Activated naive CD4-positive, alpha-beta T cell treated with anti-CD3 and anti-CD28 coated beads, Interleukin-2, amount 10 ng/mL, durations not matched to agents 7 days and 5 days (primary cell): Measurements from ENCODE around the gene ERG.

Experiments
- CTCF ChIA-PET: fragments of 350-600 bp; sonication (Branson Sonifier 250); formaldehyde crosslinking; loops from one replicate; lab custom pipeline; 2021; ENCODE audit warnings: antibody characterized with exemption; lab: Charles Lee
- DNase-seq: peaks from one replicate; pipeline ENCODE4 v3.0.0-alpha.2; 2020
- H3K27ac Mint-ChIP-seq: one replicate; pipeline ENCODE4 v1.8.0; 2021; ENCODE audit warnings: mild to moderate bottlenecking, moderate library complexity, mixed read lengths
- H3K27me3 Mint-ChIP-seq: one replicate; pipeline ENCODE4 v1.8.0; 2021; ENCODE audit warnings: mild to moderate bottlenecking, mixed read lengths
- H3K36me3 Mint-ChIP-seq: one replicate; pipeline ENCODE4 v1.8.0; 2021; ENCODE audit warnings: mixed read lengths
- H3K4me1 Mint-ChIP-seq: one replicate; pipeline ENCODE4 v1.8.0; 2021; ENCODE audit warnings: mixed read lengths
- H3K4me3 Mint-ChIP-seq: one replicate; pipeline ENCODE4 v1.8.0; 2021; ENCODE audit warnings: mild to moderate bottlenecking, moderate library complexity, mixed read lengths
- H3K9me3 Mint-ChIP-seq: one replicate; pipeline ENCODE4 v1.8.0; 2021; ENCODE audit warnings: mixed read lengths

Gene ERG

DNA sequence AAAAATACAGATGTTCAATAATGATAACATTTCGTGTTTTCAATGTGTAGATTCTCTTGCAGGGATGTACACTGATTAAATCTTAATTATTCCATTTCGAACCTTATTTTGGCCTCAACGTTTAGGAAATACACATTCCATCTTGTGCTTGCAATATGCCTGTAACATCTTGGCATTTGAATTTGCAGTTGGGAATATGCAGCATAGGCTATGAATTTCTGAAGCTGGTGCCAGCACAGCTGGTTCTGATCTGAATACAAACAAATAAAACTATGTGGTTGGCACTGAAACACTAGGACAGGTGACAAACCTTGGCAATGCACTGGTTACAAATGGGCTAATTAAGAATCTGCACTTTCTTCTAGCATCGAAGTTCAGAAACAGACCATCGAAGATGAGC lies 108.4 kb downstream of the ERG start:
- H3K27me3 Mint-ChIP-seq = no peaks in the 10 kb centered on the region
- CTCF ChIA-PET = no interaction called here
- no peak for DNase-seq

DNA sequence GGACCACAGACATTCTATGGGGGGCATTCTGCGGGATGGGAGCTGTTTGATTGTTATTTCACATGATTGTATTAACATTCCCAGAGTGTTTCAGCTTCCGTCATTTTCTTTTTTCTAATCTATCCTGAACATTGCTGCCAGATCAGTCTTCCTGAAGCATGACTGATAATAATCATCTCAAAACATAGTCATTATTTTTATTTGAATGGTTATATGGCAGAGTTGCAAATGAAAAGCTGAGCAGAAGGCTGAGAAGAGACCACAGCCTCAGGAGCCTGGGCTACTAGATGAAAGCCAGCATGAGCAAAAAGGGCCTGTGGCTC lies 109.0 kb downstream of the ERG start:
- DNase-seq = no peak
- Mint-ChIP-seq H3K36me3 (no peaks in the 10 kb centered on the region), H3K27ac (no peak overlapping the region), H3K4me3 (no peak overlapping the region), H3K4me1 (peaks cover 2% of the 10 kb centered on the region), H3K27me3 (peaks cover under 1% of the 10 kb centered on the region), H3K9me3 (no peaks in the 10 kb centered on the region)
- CTCF ChIA-PET = no interaction called here

More for the DNA sequence above, 108.4 kb downstream of the ERG start:
- H3K27ac Mint-ChIP-seq = no peak overlapping the region
- no peaks in the 10 kb centered on the region for H3K9me3 Mint-ChIP-seq
- H3K4me3 Mint-ChIP-seq = no peak overlapping the region
- no peaks in the 10 kb centered on the region for H3K36me3 Mint-ChIP-seq
- peaks cover 2% of the 10 kb centered on the region for H3K4me1 Mint-ChIP-seq

DNA sequence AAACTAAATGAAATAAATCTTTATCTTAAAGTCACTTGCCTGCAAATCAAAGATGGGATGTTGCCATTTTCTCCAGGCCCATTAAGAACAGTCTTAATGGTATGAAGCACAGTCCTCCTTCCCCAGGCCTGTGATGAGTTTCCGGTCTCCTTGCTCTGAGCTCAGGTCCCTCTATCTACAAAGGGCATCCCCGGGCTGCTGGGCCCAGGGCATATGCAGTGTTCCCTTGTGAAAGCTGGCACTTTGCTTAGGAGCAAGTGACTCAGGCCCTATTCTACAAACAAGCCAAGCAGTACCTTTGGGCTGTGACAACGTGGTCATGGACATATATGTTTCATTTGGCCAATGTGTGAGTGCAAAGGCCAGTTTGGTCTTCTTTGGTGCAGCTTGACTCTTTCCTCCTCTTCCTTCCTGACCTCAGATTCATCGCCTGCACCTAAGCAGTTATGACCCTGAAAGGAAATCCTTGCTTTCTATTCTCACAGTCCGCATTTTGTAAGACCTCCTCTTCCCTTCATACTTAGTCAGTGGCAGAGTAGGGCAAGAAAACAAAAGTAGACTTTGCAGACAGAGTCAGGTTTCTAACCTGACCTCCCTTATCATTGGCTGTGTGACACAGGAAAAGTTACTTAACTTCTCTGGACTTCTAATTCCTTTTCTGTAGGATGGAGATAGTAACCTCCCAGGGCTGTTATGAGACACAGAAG lies 109.5 kb downstream of the ERG start:
- no peak for DNase-seq

DNA sequence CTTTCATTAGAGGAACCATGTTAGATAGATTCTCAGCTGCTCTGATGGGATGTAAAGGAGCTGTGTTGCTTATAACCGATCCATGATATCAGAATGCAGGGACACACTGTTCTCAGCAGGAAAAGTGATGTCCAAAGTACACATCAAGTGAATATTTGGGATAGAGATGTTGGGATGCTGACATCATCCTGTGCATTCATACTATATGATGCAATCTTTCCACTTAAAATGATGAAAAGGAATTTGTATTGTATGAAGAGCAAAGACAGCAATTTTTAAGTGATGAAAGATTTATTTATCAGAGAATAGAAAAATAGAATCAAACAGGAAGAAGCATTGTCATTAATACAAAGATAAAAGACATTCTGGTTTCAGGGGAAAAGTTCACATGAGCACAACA lies 110.1 kb downstream of the ERG start:
- Mint-ChIP-seq H3K4me3 (no peak overlapping the region), H3K9me3 (no peaks in the 10 kb centered on the region), H3K27me3 (peaks cover 12% of the 10 kb centered on the region), H3K4me1 (peaks cover 2% of the 10 kb centered on the region), H3K27ac (no peak overlapping the region), H3K36me3 (no peaks in the 10 kb centered on the region)
- no peak for DNase-seq
- CTCF ChIA-PET = no interaction called here

More for the DNA sequence above, 109.5 kb downstream of the ERG start:
- H3K27ac Mint-ChIP-seq = no peak overlapping the region
- H3K27me3 Mint-ChIP-seq = peaks cover 6% of the 10 kb centered on the region
- CTCF ChIA-PET = no interaction called here
- H3K36me3 Mint-ChIP-seq = no peaks in the 10 kb centered on the region
- no peak overlapping the region for H3K4me3 Mint-ChIP-seq
- peaks cover 2% of the 10 kb centered on the region for H3K4me1 Mint-ChIP-seq
- no peaks in the 10 kb centered on the region for H3K9me3 Mint-ChIP-seq

DNA sequence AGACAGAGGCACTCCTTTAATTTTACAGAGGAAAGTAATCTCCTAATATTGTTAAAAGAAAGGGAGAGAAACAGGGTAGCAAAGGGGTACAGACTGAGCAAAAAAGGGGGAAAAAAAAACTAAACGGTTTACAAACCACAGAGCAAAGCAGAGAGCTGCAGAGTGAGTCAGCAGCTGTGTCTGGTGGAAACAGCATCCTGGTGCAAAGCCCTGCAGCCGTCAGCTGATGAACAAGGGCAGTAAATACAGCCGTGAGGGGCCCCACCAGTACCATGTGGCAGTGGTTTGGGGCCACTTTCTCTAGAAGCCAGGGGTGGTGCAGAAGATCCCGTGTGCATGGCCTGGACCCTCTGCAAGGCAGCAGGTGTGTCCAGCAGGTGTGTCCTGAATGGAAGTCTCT lies 111.3 kb downstream of the ERG start:
- Mint-ChIP-seq H3K27me3 (peaks cover 19% of the 10 kb centered on the region), H3K36me3 (no peaks in the 10 kb centered on the region), H3K4me1 (peaks cover 2% of the 10 kb centered on the region), H3K4me3 (no peak overlapping the region), H3K9me3 (no peaks in the 10 kb centered on the region), H3K27ac (no peak overlapping the region)
- CTCF ChIA-PET = no interaction called here
- DNase-seq = no peak

DNA sequence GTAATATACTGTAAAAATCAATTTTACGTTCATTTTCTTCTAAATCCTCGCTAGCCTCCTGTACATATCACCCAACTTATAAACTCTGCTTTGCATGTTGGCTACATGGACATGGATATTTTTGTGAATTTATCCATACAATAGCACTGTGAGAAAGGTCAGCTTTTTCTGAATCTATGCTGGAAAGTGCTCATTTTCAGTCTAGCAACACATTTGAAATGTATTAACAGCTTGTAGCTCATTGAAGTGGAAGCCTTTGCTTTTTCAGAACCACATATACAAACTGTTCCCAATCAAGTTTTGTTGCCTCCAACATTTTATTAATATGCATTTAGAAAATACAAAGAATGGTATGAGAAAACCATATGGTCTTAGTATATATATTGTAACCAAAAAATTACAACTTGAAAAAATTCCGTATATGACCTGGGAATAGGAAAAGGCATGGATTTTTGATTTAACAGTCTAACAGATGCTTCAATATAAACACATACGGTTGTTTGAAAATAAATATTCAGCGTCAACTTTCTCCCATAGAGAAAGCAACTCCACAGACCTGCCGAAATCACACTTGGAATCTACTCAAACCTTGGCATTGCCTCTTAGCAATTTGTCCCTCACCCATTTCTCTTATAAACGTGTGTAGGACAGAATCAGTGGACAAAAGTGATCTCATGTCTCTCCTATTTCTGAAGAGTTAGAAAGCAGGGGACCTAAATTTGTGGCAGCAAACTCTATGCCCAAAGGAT lies 112.7 kb downstream of the ERG start:
- Mint-ChIP-seq H3K9me3 (no peaks in the 10 kb centered on the region), H3K4me3 (no peak overlapping the region), H3K27me3 (peaks cover 19% of the 10 kb centered on the region), H3K27ac (no peak overlapping the region), H3K4me1 (peaks cover 2% of the 10 kb centered on the region), H3K36me3 (no peaks in the 10 kb centered on the region)
- CTCF ChIA-PET = interaction anchor here (1.1 kb wide), 1 partner anchor 29 kb away, joined by 7 read pairs; no protein-coding TSS in a partner anchor
- DNase-seq = no peak

DNA sequence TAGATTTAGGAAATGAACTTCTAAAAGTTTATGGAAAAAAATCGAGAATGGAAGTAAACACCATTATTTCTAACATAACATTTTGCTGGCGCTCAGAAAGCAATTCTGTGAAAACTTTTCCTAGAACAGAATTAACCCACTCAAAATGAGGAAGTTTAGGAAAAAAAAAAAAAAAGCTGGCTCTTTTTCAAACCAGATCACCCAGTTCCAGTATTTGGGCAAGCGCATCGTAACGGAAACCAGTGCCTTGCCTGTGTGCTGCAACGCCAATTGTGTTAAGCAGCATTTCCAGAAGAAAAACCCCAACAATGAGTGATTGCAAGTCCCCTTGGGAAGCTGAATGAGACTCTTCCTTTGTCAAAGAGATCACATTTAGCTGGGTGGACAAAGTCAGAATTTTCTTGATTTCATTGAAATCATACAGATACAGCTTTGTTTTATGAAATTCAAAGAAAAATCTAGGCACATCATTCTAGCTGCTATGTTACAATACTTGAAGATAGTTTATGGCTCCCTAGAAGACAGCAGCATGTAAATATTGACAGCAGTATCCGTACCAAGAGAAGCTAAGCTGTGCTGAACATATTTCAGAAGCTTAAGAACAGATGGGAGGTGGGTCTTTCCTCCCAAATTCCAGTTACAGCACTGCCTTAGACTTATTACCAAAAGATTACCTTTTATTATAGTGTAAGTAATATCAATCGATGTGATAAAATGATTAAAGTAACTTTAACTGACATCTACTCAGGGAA lies 113.4 kb downstream of the ERG start:
- Mint-ChIP-seq H3K4me3 (no peak overlapping the region), H3K27ac (no peak overlapping the region), H3K27me3 (peaks cover 19% of the 10 kb centered on the region), H3K4me1 (peaks cover 2% of the 10 kb centered on the region), H3K36me3 (no peaks in the 10 kb centered on the region), H3K9me3 (no peaks in the 10 kb centered on the region)
- CTCF ChIA-PET = interaction anchor here (1.1 kb wide), 1 partner anchor 28 kb away, joined by 7 read pairs; no protein-coding TSS in a partner anchor
- no peak for DNase-seq

DNA sequence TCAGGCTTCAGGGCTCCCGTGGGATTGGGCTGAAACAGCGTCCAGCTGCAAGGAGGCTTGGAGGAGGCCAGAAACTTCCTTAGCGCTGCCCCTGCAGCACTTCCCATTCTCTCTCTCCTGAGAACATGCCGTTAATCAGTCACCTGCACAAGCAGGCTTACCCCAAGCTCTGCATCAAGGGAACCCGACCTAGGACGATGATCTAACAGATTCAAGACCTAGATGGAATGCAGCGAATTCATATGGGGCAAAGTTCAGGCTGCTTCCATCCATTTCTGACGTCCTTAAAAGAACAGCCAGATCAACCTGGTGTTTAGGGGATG lies 114.1 kb downstream of the ERG start:
- CTCF ChIA-PET = no interaction called here
- H3K27me3 Mint-ChIP-seq = peaks cover 19% of the 10 kb centered on the region
- no peaks in the 10 kb centered on the region for H3K36me3 Mint-ChIP-seq

DNA sequence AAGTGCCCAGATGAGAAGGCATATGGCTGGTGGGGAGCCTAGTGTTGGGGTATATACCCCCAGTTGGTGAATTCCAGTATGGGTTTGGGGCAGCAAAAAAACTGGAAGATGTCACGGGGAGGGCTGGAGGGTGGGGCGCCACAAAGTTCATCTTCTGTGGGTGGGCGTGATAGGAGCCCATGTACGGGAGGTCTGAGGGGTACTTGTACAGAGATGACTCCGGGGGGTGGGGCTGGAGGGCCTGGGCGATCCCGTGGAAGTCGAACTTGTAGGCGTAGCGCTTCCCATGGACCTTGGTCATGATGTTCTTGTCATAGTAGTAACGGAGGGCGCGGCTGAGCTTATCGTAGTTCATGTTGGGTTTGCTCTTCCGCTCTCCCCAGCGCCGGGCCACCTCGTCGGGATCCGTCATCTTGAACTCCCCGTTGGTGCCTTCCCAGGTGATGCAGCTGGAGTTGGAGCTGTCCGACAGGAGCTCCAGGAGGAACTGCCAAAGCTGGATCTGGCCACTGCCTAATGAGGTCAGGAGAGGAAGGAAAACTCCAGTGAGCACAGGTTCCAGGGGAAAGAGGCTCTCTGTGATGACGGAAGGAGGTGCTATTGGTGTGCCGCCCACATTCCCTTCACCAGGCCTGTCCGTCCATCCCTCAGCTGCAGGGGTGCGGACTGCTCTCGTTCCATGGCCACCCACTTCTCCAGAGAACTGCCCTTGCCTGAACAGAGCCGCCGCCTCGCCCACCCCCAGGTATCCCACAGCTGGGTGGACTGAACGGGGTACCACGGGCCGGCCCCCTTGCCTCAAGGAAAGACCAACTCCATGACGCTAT lies 114.7 kb downstream of the ERG start:
- H3K36me3 Mint-ChIP-seq = no peaks in the 10 kb centered on the region
- CTCF ChIA-PET = no interaction called here
- H3K9me3 Mint-ChIP-seq = no peaks in the 10 kb centered on the region
- H3K27me3 Mint-ChIP-seq = peaks cover 22% of the 10 kb centered on the region
- DNase-seq = no peak
- H3K4me1 Mint-ChIP-seq = peaks cover 2% of the 10 kb centered on the region
- H3K4me3 Mint-ChIP-seq = no peak overlapping the region
- H3K27ac Mint-ChIP-seq = no peak overlapping the region

More for the DNA sequence above, 114.1 kb downstream of the ERG start:
- DNase-seq = no peak
- H3K9me3 Mint-ChIP-seq = no peaks in the 10 kb centered on the region
- peaks cover 2% of the 10 kb centered on the region for H3K4me1 Mint-ChIP-seq
- H3K27ac Mint-ChIP-seq = no peak overlapping the region
- H3K4me3 Mint-ChIP-seq = no peak overlapping the region

DNA sequence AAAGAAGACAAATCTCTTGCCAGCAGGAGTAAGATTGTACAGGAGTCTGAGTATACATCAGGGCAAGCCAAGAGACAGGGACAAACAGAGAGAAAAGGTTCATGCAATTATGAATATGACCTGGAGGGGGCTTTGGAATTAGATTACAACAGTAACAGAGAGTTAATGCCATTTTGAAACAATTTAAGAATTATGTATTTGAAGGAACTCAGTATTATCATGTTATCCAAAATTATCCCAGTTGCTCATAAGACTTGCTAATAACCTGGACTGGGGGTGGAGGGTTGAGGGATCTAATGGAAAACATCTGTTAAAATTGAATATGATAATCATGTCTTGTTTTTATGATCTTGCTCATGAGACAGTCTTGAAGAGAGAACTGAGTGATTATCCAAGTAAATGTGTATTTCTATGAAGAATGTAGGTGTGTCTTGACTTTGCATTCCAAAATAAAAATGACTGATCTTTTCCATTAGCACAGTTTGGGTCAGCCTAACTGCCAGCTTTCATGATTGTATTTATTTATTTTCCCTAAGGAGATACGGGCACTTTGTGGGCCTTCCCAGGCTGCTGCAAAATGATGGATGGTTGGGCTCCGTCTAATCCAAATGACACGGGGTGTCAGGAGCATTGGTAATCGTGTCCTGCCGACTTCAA lies 117.7 kb downstream of the ERG start:
- Mint-ChIP-seq H3K27me3 (peaks cover 28% of the 10 kb centered on the region), H3K4me3 (no peak overlapping the region), H3K4me1 (peaks cover 10% of the 10 kb centered on the region), H3K27ac (no peak overlapping the region), H3K36me3 (no peaks in the 10 kb centered on the region), H3K9me3 (no peaks in the 10 kb centered on the region)
- CTCF ChIA-PET = interaction anchor here (0.8 to 0.9 kb wide), 2 partner anchors 10 to 221 kb away, joined by 3 read pairs; no protein-coding TSS in a partner anchor
- DNase-seq = no peak

DNA sequence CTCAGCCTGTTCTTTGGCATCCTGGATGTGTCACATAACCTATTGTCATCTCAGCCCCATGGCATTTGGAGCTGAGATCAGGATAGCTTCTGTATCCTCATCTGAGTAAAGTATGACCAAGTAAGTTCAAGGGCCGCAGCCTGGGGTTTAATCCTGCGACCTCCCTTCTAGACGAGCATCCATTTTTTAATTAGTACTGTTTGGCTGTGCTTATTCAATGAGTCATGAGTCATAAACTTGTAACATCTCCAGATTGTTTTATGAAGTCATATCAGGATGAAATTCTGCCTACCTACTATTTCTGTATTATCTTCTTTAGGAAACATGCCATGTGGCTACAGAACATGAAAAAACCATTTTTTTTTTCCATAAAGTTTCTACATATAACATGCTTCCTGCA lies 119.1 kb downstream of the ERG start:
- H3K4me3 Mint-ChIP-seq = no peak overlapping the region
- peaks cover 10% of the 10 kb centered on the region for H3K4me1 Mint-ChIP-seq
- H3K27ac Mint-ChIP-seq = no peak overlapping the region
- no peaks in the 10 kb centered on the region for H3K9me3 Mint-ChIP-seq
- no peaks in the 10 kb centered on the region for H3K36me3 Mint-ChIP-seq
- DNase-seq = no peak
- peaks cover 26% of the 10 kb centered on the region for H3K27me3 Mint-ChIP-seq
- CTCF ChIA-PET = no interaction called here

DNA sequence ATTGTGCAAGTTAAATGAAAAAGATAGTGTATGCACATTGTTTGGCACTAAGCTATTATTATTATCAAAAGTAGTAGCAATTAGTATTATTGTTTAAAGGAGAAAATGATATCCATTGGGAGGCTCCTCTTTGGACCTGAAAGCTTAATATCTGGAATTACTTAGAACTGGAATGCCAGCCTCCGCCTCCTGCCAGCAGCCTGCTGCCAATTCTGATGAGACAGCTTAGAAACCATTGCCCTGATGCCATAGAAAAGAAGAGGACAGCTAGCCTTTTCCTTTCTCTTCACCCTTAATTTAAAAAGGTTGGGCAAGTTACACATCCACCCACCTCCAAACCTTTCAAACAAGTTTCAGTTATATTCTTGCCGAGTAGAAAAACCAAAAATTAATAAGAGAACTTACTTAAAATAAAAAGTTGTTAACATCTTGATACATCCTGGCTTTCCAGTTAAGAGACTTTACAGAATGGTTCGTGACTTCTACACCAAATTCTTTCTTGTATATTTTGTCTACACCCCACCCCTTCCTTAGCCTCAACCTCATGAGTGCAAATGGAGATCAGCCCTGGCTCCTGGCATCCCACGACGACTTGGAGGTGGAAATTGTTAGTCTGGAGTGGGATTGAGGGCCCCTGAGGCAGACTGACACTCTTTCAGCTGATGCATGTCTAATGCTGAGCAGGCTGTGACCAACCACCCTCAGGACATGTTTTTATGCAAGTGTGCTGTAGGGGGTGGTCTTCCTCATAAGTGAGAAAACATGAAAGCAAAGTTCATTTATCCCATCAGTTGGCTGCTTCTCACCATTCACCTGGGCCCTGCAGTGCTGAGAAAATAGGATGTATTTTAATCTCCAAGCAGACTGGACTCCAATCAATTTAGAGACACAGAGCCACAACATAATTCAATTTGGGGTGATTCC lies 120.8 kb downstream of the ERG start:
- H3K27me3 Mint-ChIP-seq = peaks cover 11% of the 10 kb centered on the region
- no peak overlapping the region for H3K27ac Mint-ChIP-seq
- CTCF ChIA-PET = no interaction called here
- no peak overlapping the region for H3K4me3 Mint-ChIP-seq
- peaks cover 2% of the 10 kb centered on the region for H3K9me3 Mint-ChIP-seq
- no peak for DNase-seq
- no peaks in the 10 kb centered on the region for H3K36me3 Mint-ChIP-seq
- peaks cover 10% of the 10 kb centered on the region for H3K4me1 Mint-ChIP-seq

DNA sequence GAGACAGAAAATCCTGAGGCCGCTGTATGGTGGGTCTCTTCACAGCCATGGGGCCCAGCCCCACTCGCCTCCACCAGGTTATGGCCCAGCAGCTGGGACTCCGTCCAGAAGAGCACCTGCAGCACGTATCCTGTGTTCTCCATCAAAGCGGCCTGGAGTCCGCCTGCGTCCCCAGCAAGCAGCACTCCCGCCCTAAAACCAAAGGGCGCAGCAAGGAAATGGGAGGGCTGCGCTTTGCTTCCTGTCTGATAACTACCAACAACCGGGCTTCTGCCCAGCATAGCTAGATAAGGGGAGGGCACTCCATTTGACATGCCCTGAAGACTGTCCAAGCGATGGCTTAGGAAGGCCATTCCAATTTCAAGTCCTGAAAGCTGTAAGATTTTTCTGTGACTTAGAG lies 121.6 kb downstream of the ERG start:
- H3K4me1 Mint-ChIP-seq = peaks cover 10% of the 10 kb centered on the region
- peaks cover 10% of the 10 kb centered on the region for H3K27me3 Mint-ChIP-seq
- no peaks in the 10 kb centered on the region for H3K36me3 Mint-ChIP-seq
- peaks cover 2% of the 10 kb centered on the region for H3K9me3 Mint-ChIP-seq
- DNase-seq = no peak
- CTCF ChIA-PET = no interaction called here
- no peak overlapping the region for H3K4me3 Mint-ChIP-seq
- H3K27ac Mint-ChIP-seq = no peak overlapping the region
